ENCODE results near the gene EHD2.

- TF ChIP-seq CTCF (optimal IDR thresholded peaks at IDR 0.05 in 1 of 3, IDR thresholded peaks at IDR 0.05 in 1 of 3, conservative IDR thresholded peaks at IDR 0.05 in 1 of 3; ENCODE audit: extremely low read depth in 1 of 3, insufficient read depth in 2 of 3, low read length in 3 of 3) (no peak), EZH2 (IDR thresholded peaks at IDR 0.05; ENCODE audit: low read length) (no peak)
These were observed 43.4 kb downstream of the EHD2 start for GRCh38 chr19:47756627-47756929.
